HepG2 (cell line): ENCODE measurements around the gene TEX101.

Experiments used
- CEBPB ChIP-seq: IDR thresholded peaks from 2 replicates; pipeline ENCODE4 v1.6.1; 2011; ENCODE audit warnings: low read depth, low read length, improper control_type of control experiment, borderline replicate concordance
- CTCF ChIP-seq: sonication (generic); formaldehyde crosslinking; IDR thresholded peaks from 2 replicates; pipeline ENCODE4 v1.5.0; 2020; ENCODE audit warnings: mild to moderate bottlenecking, missing genetic modification reagents, moderate library complexity
- DRAP1 ChIP-seq: IDR thresholded peaks from 2 replicates; pipeline ENCODE4 v1.6.1; 2016; ENCODE audit warnings: missing genetic modification reagents, missing compliant biosample characterization
- EP300 ChIP-seq, 3 experiments: sonication (generic) in 1 of 3; formaldehyde crosslinking in 1 of 3; IDR thresholded peaks; 2 replicates each; pipeline versions ENCODE4 v1.5.1 to v1.6.1; 2011 to 2020; ENCODE audit warnings: low read depth in 2 of 3, low read length in 2 of 3, borderline replicate concordance in 1 of 3, improper control_type of control experiment in 1 of 3, mild to moderate bottlenecking in 1 of 3, missing genetic modification reagents in 1 of 3, moderate library complexity in 1 of 3
- EZH2 ChIP-seq: conservative IDR thresholded peaks from 2 replicates; pipeline ENCODE4 v1.6.1; 2012; ENCODE audit warnings: mild to moderate bottlenecking, low read depth, low read length, moderate library complexity
- HMGXB4 ChIP-seq, 2 experiments: sonication (generic) in 1 of 2; formaldehyde crosslinking in 1 of 2; IDR thresholded peaks; 2 replicates each; pipeline versions ENCODE4 v1.4.0 to v1.6.1; 2018 to 2020; ENCODE audit warnings: missing genetic modification reagents in 2 of 2, borderline replicate concordance in 1 of 2, low read depth in 1 of 2, mild to moderate bottlenecking in 1 of 2, missing biosample characterization in 1 of 2
- IRF2 ChIP-seq: IDR thresholded peaks from 2 replicates; pipeline ENCODE4 v1.6.1; 2018; ENCODE audit warnings: missing genetic modification reagents, missing compliant biosample characterization
- LBX2 ChIP-seq: sonication (generic); formaldehyde crosslinking; IDR thresholded peaks from 2 replicates; pipeline ENCODE4 v1.5.0; 2020; ENCODE audit warnings: missing genetic modification reagents, mild to moderate bottlenecking, borderline replicate concordance
- STAG1 ChIP-seq: sonication (generic); formaldehyde crosslinking; IDR thresholded peaks from 2 replicates; pipeline ENCODE4 v1.4.0; 2020; ENCODE audit warnings: missing genetic modification reagents
- ZNF30 ChIP-seq: sonication (generic); formaldehyde crosslinking; IDR thresholded peaks from 2 replicates; pipeline ENCODE4 v1.5.0; 2020; ENCODE audit warnings: mild to moderate bottlenecking, missing genetic modification reagents
- ZNF512B ChIP-seq: sonication (generic); formaldehyde crosslinking; IDR thresholded peaks from 2 replicates; pipeline ENCODE4 v1.5.1; 2020; ENCODE audit warnings: missing genetic modification reagents, mild to moderate bottlenecking, borderline replicate concordance
- ZNF713 ChIP-seq: sonication (generic); formaldehyde crosslinking; IDR thresholded peaks from 2 replicates; pipeline ENCODE4 v1.4.0; 2020; ENCODE audit warnings: mild to moderate bottlenecking, missing genetic modification reagents
- ZSCAN25 ChIP-seq: sonication (generic); formaldehyde crosslinking; IDR thresholded peaks from 2 replicates; pipeline ENCODE4 v1.8.0; 2022; ENCODE audit warnings: mild to moderate bottlenecking, missing genetic modification reagents

- TF ChIP-seq EP300 (IDR thresholded peaks at IDR 0.05; ENCODE audit: low read depth in 2 of 2, low read length in 2 of 2) = no peak
- TF ChIP-seq EP300 (CRISPR knock-in tag; IDR thresholded peaks at IDR 0.05; ENCODE audit: borderline replicate concordance) = no peak
- no peak for TF ChIP-seq IRF2 (CRISPR knock-in tag)
- no peak for TF ChIP-seq ZNF512B
- no peak for TF ChIP-seq CTCF (CRISPR knock-in tag)
- no peak for TF ChIP-seq EZH2
- no peak for TF ChIP-seq DRAP1
- TF ChIP-seq ZSCAN25 (CRISPR knock-in tag) = no peak
- no peak for TF ChIP-seq CEBPB
- TF ChIP-seq LBX2 (CRISPR knock-in tag) = no peak
- no peak for TF ChIP-seq ZNF30 (CRISPR knock-in tag)
- TF ChIP-seq ZNF713 (CRISPR knock-in tag) = no peak
- no peak for TF ChIP-seq STAG1 (CRISPR knock-in tag)
- TF ChIP-seq HMGXB4 (CRISPR knock-in tag; IDR thresholded peaks at IDR 0.05; ENCODE audit: borderline replicate concordance in 1 of 2, low read depth in 1 of 2) = no peak
Observed at GRCh38 chr19:43435775-43436174, 21.1 kb downstream of the TEX101 start.
